Measurements from ENCODE around the gene KTN1. TPM values are rescaled to one million over a fixed set of nuclear protein-coding genes. Genes with fewer than 3 reads are reported as not detected.

Gene KTN1, protein sequence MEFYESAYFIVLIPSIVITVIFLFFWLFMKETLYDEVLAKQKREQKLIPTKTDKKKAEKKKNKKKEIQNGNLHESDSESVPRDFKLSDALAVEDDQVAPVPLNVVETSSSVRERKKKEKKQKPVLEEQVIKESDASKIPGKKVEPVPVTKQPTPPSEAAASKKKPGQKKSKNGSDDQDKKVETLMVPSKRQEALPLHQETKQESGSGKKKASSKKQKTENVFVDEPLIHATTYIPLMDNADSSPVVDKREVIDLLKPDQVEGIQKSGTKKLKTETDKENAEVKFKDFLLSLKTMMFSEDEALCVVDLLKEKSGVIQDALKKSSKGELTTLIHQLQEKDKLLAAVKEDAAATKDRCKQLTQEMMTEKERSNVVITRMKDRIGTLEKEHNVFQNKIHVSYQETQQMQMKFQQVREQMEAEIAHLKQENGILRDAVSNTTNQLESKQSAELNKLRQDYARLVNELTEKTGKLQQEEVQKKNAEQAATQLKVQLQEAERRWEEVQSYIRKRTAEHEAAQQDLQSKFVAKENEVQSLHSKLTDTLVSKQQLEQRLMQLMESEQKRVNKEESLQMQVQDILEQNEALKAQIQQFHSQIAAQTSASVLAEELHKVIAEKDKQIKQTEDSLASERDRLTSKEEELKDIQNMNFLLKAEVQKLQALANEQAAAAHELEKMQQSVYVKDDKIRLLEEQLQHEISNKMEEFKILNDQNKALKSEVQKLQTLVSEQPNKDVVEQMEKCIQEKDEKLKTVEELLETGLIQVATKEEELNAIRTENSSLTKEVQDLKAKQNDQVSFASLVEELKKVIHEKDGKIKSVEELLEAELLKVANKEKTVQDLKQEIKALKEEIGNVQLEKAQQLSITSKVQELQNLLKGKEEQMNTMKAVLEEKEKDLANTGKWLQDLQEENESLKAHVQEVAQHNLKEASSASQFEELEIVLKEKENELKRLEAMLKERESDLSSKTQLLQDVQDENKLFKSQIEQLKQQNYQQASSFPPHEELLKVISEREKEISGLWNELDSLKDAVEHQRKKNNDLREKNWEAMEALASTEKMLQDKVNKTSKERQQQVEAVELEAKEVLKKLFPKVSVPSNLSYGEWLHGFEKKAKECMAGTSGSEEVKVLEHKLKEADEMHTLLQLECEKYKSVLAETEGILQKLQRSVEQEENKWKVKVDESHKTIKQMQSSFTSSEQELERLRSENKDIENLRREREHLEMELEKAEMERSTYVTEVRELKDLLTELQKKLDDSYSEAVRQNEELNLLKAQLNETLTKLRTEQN (N-terminal part only)
- 71.2 TPM for total RNA-seq

GRCh38 chr14:55579724-55580469 lies at the start of gene KTN1:
TSS of gene KTN1 (plus strand) at chr14:55580207. CDS start at chr14:55612049, 31,842 bp downstream.

Small RNA genes lying within 50 kb of the gene (small RNA-seq; reads per million reads assigned to genes)
- not detected for gene RF00019 (ENCODE audit: low replicate concordance)

Other genes starting within 250 kb of the KTN1 start
- 18.5 TPM for gene ATG14, start 168.4 kb upstream of the KTN1 start, total RNA-seq
- not detected for gene TBPL2, start 139.6 kb upstream of the KTN1 start, total RNA-seq

Data from metanephros (tissue), 2 donors.